GM19240 (cell line): ENCODE results near the gene POU4F2.
"Not testable (repeated sequence)": the region's sequence is repeated elsewhere in the genome, so short reads cannot be mapped to it uniquely, and the experiment has no call there.

Source experiments
- DNase-seq: peaks from one replicate; pipeline ENCODE4 v3.0.0; 2011; ENCODE audit warnings: low spot score; ENCODE audit not compliant: insufficient read length

Gene POU4F2

DNA sequence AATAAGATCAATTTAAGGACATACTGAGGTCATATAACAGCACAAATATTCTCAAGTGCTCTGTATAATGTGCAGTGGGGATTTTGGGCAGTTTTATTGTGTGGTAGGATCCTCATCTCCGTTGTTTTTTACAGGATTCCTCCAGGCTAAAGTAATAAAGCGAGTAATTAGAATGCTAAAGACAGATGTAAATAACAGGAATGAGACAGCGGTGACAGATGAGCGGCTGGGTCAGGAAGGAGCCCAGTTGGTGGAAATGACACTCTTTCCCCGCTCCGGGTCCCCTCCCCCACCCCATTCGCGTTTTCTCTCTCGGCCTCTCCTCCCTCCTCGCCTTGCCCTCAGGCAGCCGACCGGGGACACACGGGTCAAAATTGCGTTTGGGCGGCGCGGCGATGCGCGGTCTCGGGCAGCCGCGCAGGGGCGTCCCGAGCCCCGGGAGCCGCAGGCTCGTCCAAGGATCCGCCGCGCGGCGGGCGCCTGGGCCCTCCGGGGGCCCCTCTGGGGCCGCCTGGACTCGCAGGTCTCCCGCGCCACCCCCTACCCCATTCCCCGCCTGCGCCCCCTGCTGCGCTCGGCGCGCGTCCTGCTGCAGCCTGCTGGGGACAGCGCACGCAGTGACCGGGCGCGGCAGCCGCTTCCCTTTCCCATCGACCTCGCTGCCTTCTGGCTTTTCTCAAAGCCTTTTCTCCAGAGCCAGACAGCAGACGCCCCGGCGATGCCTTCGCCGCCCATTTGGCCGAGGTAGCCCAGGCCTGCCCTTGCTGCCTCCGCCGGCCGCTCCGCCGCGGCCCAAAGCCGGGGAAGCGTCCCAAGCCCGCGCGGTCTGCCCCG lies 16.2 kb downstream of the POU4F2 start:
- DNase-seq: no peak

DNA sequence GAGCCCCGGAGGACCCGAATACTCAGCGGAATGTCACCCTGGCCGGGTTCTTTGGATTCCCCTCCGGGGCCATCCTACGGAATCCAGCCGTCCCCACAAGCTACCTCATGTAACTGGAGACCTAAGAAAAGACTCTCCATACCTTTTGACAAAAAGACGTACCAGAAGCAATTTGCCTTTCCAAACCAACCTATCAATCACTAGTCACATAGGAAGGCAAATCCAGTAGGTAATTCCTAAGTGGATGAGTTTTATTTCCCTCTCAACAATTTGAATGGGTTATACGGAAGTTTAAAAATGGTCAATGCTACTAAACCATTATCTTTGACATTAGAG lies 16.8 kb downstream of the POU4F2 start:
- DNase-seq: no peak

GRCh38 chr4:146661367-146661766 lies 22.7 kb downstream of the POU4F2 start:
- DNase-seq: no peak

GRCh38 chr4:146663968-146664311 lies 25.2 kb downstream of the POU4F2 start:
- not testable (repeated sequence) for DNase-seq

- no peak for DNase-seq
These were observed 36.3 kb downstream of the POU4F2 start for GRCh38 chr4:146674829-146675570.
